CD4-positive, alpha-beta T cell treated with Interleukin-4 for 1 hour (primary cell): ENCODE data around the gene UGT1A3.
"Not testable (repeated sequence)": the region's sequence is repeated elsewhere in the genome, so short reads cannot be mapped to it uniquely, and the experiment has no call there.

Experiments used
- DNase-seq, 2 donors: peaks; one replicate each; pipeline ENCODE4 v3.0.0-alpha.2; 2020 to 2022

UGT1A3 gene

DNA sequence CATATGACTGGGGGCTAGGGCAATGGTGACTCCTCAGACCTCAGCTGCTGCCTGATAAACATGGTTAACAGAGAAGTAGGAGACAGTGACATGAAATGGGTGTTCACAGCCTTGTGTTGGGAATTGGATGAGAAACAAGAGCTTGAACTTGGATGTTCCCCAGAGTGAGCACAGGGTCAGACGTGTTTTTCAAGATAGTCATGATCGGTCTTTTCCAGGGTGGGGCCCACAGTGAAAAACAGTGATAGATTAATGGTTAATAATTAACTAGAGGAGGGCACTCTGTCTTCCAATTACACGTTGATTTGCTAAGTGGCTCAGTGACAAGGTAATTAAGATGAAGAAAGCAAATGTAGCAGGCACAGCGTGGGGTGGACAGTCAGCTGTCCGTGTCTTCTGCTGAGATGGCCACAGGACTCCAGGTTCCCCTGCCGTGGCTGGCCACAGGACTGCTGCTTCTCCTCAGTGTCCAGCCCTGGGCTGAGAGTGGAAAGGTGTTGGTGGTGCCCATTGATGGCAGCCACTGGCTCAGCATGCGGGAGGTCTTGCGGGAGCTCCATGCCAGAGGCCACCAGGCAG lies at the start of gene UGT1A3:
Gene UGT1A3 (plus strand): TSS at position 320 of the 579 bp plus-strand sequence. CDS start 85 bp downstream, at position 405.
- DNase-seq, result no peak

DNA sequence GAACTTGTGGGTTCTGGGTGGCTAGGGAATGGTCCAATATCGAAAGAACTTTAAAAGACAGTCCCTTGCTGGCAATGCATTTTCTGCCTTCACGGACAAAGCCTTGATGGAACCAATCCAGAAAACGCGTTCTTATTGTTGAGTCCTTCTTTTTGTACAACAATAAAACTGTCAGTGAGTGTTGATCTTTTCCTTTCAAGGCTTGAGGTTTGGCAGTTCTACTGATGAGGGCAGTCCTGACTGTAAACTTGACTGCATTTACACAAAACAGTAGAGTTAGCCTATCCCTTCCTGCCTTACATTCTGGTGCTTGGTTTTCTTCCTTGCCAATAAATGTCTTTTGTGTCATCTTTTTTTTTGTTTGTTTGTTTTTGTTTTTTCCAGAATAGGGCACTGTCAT lies 49.6 kb upstream of the UGT1A3 start:
- no peak for DNase-seq

GRCh38 chr2:233680361-233681045 lies 48.3 kb upstream of the UGT1A3 start:
- no peak for DNase-seq

- no peak for DNase-seq
These were observed 47.2 kb upstream of the UGT1A3 start, which contains the start of gene UGT1A7 for GRCh38 chr2:233681521-233682099. Gene UGT1A7 (plus strand): TSS chr2:233681901. CDS start chr2:233681938, 37 bp downstream.

DNA sequence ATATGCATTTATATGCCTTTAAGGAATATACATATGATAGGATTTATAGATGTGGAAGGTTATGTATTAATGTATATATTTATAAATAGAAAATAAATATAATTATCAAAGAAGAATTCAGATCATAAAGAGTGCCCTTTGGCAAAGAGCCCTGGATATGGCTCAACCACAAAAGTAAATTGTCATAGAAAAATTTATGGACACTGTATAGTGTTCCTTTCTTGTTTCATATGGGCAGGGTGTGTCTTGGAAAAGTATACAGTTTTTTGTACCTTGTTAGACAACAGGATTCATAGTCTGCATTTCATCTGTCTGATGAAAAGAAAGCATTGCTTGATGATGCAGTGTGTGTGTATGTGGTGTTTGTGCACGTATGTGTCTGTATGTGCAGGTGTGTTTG lies 44.2 kb upstream of the UGT1A3 start:
- DNase-seq, result no peak

DNA sequence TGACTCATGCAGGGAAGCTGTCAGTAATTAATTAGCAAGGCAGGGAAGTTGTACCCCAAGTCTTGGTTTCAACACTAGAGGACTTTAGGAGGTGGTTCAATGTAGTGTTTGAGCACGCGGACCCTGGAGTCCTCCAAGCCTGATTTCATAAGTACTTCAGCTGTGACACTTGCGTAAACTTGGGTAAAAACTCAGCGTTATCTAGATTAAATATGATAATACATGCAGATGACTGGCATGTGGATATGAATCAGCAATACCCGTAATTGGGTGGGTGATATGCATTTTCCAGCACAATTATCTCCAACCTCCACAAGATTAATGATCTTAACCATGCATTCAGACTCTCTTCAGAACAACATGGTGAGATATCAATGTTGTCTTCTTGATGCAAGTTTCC lies 41.9 kb upstream of the UGT1A3 start:
- no peak for DNase-seq

DNA sequence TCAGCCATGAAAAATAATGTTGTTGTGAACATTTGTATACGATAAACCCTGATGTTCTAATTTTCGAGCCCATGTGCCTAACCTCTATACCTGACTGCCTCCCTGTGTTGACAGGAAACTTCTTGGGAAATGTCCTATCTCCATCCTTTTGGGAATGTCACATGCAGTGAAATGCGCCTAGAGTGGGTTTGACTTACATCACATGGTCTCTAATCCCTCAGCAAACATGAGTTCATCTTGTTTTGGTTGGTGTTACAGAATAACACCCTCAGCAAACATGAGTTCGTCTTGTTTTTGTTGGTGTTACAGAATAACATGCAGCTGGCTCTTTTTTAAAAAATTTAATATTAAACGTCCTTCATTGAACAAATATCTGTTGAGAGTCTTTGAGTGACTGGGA lies 40.5 kb upstream of the UGT1A3 start:
- no peak for DNase-seq

- no peak for DNase-seq
These were observed 39.8 kb upstream of the UGT1A3 start for GRCh38 chr2:233689031-233689430.

DNA sequence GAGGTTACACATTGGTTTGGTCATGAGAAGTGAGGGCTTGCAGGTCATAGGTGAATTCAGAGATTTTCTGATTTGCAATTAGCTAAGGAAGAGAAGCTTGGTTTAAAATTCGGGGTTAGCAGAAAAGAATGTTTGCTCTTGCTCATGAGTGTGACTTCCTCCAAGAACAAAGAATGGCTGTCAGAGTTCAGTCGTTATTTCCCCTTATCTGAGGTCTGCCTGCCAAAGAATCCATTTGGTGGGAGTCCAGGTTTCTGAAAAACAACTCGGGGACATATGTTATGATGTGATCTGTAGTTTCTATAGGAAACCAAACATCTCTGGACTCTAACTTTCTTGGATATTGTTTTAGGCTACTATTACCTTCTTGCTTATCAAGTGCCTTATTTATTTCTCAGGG lies 39.3 kb upstream of the UGT1A3 start:
- no peak for DNase-seq

- no peak for DNase-seq
These were observed 38.4 kb upstream of the UGT1A3 start for GRCh38 chr2:233690444-233690843.

DNA sequence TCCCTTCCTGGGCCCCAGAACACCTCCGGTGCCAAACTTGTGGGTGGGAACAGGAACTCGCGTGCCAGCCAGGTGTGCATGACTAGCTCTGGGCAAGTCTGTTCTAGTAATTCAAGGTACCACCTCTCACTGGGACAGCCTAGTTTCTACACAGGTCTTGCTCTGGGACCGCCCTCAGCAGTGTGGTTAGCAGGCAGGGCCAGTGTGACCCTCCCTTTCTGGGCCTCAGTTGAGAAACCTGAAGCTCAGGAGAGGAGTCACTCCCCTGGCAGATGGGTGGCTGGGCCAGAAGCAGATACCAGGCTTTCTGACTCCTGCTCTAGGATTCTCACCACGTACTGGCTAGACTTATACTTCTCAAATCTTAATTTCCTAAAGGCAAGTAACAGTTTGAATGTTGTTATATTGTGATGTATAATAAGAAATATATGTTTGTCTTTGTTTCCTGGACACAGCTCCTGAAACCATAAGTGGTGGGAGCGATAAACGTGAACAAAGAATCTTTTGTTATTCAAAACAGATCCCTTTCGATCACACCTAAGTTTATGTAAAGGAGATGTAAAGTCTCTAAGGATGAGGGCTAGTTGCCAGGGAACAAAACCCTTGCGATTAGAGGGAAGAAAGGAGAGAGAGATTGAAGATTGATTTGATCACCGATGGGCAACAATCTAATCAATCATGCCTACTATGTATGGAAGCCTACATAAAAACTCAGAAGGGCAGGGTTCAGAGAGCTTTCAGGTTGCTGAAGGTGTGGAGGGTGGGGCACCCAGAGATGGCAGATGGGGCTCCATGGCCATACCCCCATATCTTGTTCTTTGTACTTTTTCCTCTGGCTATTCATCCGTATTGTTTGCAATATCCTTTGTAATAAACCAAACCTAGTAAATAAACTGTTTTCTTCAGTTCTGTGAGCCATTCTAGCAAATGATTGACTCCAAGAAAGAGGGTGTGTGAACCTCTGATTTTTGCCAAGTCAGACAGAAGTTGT lies 37.1 kb upstream of the UGT1A3 start:
- DNase-seq, result no peak

GRCh38 chr2:233692648-233693047 lies 36.2 kb upstream of the UGT1A3 start, which contains the start of gene UGT1A6:
Gene UGT1A6 (plus strand): TSS chr2:233692890. CDS start chr2:233693005, 115 bp downstream.
- no peak for DNase-seq

GRCh38 chr2:233693963-233694362 lies 34.9 kb upstream of the UGT1A3 start:
- DNase-seq, result no peak

- DNase-seq, result no peak
These were observed 30.1 kb upstream of the UGT1A3 start for GRCh38 chr2:233698740-233699139.

- DNase-seq, result no peak
These were observed 29.3 kb upstream of the UGT1A3 start for GRCh38 chr2:233699424-233700027.

DNA sequence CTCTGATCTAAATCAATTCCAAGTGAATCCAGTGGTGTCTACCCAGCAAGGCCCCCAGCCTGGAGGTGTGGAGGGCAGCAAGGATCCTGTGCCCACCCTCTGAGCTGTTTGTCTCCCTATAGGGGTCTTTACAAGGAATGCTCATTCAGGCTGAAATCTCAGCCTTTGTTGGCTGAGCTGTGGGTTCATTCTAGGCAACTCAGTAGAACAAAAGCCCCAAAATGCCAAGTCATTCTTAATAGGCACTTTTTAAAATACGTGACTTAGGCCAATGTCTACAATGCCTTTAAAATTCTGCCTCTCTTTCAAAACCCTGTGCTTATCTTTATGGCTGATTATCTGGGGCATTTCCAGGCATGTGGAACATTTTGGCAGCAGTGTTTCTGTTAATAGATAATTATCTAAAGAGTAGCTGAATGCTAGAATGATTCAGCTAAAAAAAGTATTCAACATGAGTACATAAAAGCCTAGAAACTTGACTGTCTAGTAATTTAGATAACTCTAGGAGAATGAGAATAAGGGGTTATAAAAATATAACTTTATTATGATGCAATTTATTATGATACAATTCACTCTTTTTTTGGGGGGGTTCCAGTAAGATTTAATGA lies 28.7 kb upstream of the UGT1A3 start:
- DNase-seq, result no peak

GRCh38 chr2:233700842-233701241 lies 28.0 kb upstream of the UGT1A3 start:
- DNase-seq, result not testable (repeated sequence)

- no peak for DNase-seq
These were observed 26.6 kb upstream of the UGT1A3 start for GRCh38 chr2:233702238-233702637.

GRCh38 chr2:233705911-233706506 lies 22.8 kb upstream of the UGT1A3 start:
- no peak for DNase-seq

DNA sequence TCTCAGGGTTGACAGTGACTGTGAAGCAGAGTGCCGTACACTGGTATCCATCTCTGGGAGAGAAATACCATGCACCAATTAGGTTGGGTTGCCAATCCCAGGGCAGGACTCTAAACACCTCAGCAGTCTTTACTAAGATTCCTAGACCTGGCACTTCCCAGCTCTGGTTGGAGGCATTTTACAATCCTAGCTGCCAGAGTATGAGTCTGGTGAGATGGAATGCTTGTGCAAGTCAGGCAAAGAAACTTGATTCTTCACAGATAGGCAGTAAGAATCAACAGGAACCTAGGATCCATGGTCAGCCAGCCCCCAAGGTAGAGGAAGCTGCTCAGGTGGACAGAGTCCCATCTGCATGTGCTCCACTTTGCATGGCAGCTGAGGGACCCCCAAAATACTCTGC lies 22.1 kb upstream of the UGT1A3 start:
- no peak for DNase-seq

GRCh38 chr2:233707940-233708644 lies 20.8 kb upstream of the UGT1A3 start:
- no peak for DNase-seq
